IPS-18c (cell line): ENCODE results near the gene HPCA.
"Not testable (repeated sequence)": the region's sequence is repeated elsewhere in the genome, so short reads cannot be mapped to it uniquely, and the experiment has no call there.

Experiments used
- H3K4me3 ChIP-seq: 2 replicates; pipeline ENCODE4 v1.7.0; 2013; ENCODE audit warnings: low read depth, mild to moderate bottlenecking, low read length, moderate library complexity; ENCODE audit not compliant: insufficient read depth
- H3K9me3 ChIP-seq: one replicate; pipeline ENCODE4 v1.6.1; 2013; ENCODE audit warnings: mild to moderate bottlenecking, low read length, moderate library complexity; ENCODE audit not compliant: control insufficient read depth, insufficient read depth

The HPCA gene

GRCh38 chr1:32895325-32896215 lies 9.3 kb downstream of the HPCA start:
- H3K4me3 ChIP-seq: no peak overlapping the region
- no peaks in the 10 kb centered on the region for H3K9me3 ChIP-seq

GRCh38 chr1:32896451-32896850 lies 10.2 kb downstream of the HPCA start:
- peaks cover 2% of the 10 kb centered on the region for H3K9me3 ChIP-seq
- H3K4me3 ChIP-seq: no peak overlapping the region

- peaks cover 2% of the 10 kb centered on the region for H3K9me3 ChIP-seq
- no peak overlapping the region for H3K4me3 ChIP-seq
Measured at GRCh38 chr1:32897082-32898049, 11.1 kb downstream of the HPCA start.

- Histone ChIP-seq H3K9me3 (peaks cover 2% of the 10 kb centered on the region), H3K4me3 (no peak overlapping the region)
Measured at GRCh38 chr1:32898056-32898455, 11.8 kb downstream of the HPCA start.

GRCh38 chr1:32898958-32899357 lies 12.7 kb downstream of the HPCA start:
- Histone ChIP-seq H3K9me3 (peaks cover 2% of the 10 kb centered on the region), H3K4me3 (no peak overlapping the region)

GRCh38 chr1:32899586-32900296 lies 13.4 kb downstream of the HPCA start:
- peaks cover 2% of the 10 kb centered on the region for H3K9me3 ChIP-seq
- H3K4me3 ChIP-seq: no peak overlapping the region

GRCh38 chr1:32900371-32900955 lies 14.2 kb downstream of the HPCA start:
- H3K4me3 ChIP-seq: peak overlapping the region; percentile 51
- peaks cover 2% of the 10 kb centered on the region for H3K9me3 ChIP-seq

GRCh38 chr1:32900956-32901822 lies 14.9 kb downstream of the HPCA start, which contains the start of gene TMEM54:
Gene TMEM54 (minus strand): TSS chr1:32901389. CDS start chr1:32901238, 151 bp downstream.
- Histone ChIP-seq H3K9me3 (peaks cover 2% of the 10 kb centered on the region), H3K4me3 (peak within 1 kb of the TSS; percentile 51)

- Histone ChIP-seq H3K9me3 (peaks cover 2% of the 10 kb centered on the region), H3K4me3 (peak overlapping the region; percentile 51)
Measured at GRCh38 chr1:32901823-32902534, 15.7 kb downstream of the HPCA start.

- H3K4me3 ChIP-seq: no peak overlapping the region
- H3K9me3 ChIP-seq: peaks cover 2% of the 10 kb centered on the region
Measured at GRCh38 chr1:32902535-32902920, 16.2 kb downstream of the HPCA start.

GRCh38 chr1:32903991-32904785 lies 17.9 kb downstream of the HPCA start:
- Histone ChIP-seq H3K4me3 (no peak overlapping the region), H3K9me3 (peaks cover 2% of the 10 kb centered on the region)

GRCh38 chr1:32904797-32905196 lies 18.5 kb downstream of the HPCA start:
- Histone ChIP-seq H3K9me3 (peaks cover 2% of the 10 kb centered on the region), H3K4me3 (no peak overlapping the region)

- H3K4me3 ChIP-seq, H3K9me3 ChIP-seq: not testable (repeated sequence)
Measured at GRCh38 chr1:32905588-32905987, 19.3 kb downstream of the HPCA start.

- H3K9me3 ChIP-seq: no peaks in the 10 kb centered on the region
- H3K4me3 ChIP-seq: no peak overlapping the region
Measured at GRCh38 chr1:32906654-32907053, 20.4 kb downstream of the HPCA start.

- Histone ChIP-seq H3K4me3 (no peak overlapping the region), H3K9me3 (no peaks in the 10 kb centered on the region)
Measured at GRCh38 chr1:32907435-32907834, 21.1 kb downstream of the HPCA start.
